ENCODE measurements around the gene GRIN2A.

Gene GRIN2A

DNA sequence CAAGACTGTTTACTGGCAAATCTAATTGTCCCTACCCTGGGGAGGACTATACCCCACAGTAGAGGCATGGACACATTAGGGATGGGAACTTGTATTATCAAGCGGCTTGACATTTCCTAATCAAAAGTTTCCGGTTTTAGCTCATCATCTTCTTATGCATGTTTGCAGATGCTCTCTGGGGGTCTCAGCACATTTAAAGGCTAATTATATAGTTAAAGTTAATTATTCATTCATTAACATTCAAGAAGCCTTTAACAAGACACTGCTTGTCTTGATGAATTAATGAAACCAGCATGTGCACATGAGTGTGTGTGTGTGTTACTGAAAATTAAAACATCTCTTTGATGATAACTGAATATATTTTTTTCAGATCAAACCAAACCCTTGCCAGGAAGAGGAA lies 377.1 kb downstream of the GRIN2A start:
- no peak for DNase-seq

DNA sequence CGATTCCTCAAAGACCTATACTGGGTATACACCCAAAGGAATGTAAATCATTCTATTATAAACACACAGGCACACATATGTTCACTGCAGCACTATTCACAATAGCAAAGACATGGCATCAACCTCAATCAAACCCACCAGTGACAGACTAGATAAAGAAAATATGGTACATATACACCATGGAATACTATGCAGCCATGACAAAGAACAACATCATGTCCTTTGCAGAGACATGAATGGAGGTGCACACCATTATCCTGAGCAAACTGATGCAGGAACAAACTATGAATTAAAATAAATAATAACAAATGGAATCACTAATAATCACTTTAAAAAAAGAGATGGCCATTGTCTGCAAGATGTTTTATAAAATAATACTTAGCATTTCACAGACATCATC lies 380.1 kb downstream of the GRIN2A start:
- DNase-seq, result no peak

DNA sequence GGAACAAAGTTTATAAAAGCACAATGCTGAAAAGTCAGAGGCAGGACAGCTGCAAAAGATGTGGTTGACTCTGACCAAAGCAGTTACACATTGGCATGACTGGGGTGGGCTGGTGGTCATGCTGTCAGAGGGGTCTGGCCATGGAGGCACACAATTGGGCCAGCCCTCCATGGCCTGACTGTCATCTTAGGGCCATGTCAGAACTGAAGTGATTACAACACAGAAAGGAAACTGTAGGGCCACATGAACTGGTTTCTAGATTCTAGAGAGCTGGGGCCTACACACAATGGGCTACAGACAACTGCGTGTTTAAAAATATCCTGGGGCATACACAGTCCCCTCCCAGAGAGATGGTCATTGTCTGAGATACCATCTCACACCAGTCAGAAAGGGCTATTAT lies 380.6 kb downstream of the GRIN2A start:
- no peak for DNase-seq

DNA sequence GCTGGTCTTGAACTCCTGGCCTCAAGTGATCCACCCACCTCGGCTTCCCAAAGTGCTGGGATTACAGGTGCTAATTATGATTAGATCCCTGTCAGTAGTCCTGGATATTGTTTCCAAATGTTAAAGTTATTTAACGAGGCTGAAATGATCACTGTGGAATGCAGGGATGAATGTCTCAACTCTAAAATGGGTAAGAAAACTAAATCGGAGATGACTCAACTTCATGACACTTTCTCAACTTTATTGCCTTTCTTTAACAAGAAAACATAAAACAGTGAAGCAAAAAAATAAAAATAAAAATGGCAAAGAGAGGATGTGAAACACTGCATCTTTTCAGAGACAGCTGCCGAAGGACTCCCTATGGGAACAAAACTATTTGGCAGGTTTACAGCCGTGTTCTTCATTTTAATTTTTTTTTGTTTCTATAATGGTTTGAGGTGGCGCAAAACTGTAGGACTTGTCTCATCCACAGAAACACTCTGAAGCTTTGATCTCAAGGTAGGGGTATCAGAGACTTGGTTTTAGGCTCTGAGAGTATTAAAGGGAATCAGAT lies 382.0 kb downstream of the GRIN2A start:
- DNase-seq, result no peak

DNA sequence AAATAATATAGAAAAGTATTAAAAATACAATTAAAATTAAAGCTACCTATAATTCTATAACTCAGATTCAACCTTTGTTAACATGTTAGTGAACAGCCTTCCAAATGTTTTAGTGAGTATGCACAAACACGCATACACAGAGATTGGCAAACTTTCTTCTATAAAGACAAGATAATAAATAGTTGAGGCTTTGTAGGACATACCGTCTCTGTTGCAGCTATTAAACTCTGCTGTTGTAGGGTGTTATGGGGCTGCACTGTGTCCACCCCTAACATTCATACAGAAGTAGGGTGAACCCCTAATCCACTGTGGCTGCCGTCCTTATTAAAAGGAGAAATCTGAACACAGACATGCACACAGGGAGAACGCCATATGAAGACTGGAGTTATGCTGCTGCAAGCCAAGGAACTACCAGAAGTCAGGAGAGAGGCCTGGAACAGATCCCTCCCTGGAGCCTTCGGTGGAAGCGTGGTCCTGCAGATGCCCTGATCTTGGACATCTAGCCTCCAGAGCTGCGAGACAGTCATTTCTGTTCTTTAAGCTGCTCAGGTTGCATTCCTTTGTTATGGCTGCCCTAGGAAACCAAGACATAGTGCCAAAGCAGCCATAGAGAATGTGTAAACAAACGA lies 383.2 kb downstream of the GRIN2A start:
- DNase-seq, result no peak

DNA sequence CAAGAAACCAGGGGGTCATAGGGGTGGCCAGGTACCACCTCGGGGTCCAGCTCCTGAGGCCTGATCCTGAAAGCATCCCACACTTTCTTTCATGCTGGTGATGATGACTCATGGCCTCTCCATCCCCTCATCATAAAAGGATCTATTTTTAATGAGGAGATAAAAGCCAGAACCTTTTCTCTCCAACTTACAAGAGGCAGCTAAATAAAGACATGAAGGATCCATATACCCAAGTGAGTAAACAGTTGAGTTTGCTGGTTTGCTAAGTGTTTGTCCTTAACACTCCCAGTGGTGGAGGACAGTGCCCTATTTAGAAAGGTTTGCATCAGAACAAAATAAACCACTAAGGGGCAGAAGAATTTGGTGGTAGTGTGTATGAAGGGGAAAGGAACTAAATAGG lies 383.8 kb downstream of the GRIN2A start:
- no peak for DNase-seq

DNA sequence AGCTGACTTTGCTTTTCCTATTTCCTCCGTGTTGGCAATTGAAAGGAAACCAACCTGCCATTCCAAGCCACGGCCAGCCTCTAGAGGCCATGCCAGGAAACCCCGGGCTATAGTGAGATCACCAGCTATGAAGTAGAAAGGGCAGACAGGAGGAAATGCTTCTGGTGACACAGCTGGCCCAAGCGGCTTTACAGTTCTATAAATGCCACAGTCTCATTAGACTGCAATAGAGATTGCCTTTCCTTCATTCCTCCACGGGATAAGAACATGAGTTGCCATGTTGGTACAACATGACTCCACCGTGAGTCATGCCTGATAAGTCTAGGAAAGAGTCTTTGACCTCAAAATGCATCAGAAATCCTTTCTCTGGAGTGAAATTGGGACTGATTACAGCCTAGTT lies 384.9 kb downstream of the GRIN2A start:
- DNase-seq, result no peak

DNA sequence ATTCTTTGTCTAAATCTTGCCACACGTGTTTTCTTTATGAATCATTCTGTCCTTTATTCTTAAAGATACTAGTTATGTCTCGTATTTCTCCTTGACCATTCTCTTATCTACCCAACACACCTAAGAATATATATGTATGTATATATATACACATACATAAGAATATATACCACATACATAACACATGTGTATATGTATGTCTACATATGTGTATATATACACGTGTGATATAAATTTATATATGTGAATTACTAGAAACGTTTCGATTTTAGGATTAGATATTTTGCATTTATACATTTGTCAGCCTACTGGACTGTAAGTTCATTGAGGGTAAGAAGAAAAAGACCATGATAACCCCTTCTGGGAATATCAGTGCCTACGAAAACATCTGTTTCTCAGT lies 388.6 kb downstream of the GRIN2A start:
- DNase-seq, result no peak

DNA sequence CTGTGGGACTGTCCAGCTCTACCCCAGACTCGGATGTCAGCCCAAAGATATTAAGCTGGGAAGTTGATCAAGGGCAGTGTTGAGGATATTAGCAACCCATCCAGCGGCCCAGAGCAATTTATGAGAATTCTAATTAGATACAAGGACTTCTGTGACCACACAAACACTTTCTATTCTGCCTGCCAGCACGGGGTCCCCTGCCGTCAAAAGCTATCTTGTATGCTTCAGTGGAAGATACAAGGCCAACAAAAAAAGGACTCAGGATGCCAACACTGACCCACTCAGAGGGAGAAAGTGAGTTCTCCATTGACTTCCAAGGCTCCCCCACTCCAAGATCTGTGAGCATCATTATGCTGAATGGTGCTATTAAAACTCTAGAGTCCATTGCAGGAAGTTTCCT lies 390.7 kb downstream of the GRIN2A start:
- DNase-seq, result no peak

DNA sequence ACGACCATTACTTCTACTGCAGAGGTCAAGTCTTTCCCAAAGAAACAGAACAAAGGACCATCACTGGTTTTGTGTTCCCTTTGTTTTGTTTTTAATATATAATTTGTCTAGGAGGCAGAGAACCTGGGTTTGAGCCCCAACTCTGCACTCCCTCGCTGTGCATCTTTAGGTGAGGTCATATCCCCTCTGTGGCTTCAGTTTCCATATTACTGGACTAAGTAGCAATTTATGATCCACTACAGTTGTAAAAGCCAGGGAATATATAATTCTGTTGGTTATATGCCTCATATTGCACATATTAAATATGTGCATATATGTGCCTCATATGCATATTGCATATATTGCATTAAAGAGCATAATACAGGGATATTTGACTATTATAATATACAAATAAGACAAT lies 392.0 kb downstream of the GRIN2A start:
- DNase-seq, result no peak

DNA sequence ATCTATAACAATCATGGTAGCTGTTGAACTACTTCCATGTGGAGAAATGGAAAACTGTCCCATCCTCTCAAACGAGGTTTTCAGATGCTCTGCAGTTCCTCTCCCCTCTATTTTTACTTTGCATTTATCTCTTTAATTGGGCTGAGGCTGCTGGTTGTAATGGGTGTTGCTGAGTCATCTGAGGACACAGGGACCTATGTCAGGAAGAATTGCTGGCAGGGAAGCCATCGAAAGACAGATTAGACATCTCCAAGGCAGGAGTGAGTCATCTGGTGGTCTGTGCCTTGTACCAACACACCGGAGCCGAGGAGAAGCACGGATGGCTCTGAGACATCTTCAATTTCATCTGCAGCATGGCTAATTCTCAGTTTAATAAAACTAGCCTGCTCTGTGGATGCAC lies 394.5 kb downstream of the GRIN2A start:
- no peak for DNase-seq

DNA sequence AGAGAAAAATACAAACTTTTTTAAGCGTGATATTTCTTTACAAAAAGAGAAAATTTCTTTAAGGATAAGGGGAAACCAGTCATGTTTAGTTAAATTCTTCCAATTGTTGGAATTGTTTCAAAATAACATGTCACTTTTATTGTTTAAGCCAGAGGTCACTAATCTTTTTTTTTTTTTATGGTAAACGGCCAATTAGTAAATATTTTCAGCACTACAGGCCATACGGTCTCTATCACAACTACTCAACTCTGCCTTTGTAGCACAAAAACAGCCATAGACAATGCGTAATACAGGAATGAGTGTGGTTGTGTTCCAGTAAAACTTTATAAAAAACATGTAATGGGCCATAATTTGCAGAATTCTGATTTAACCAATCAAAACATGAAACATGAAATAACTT lies 401.4 kb downstream of the GRIN2A start:
- no peak for DNase-seq

DNA sequence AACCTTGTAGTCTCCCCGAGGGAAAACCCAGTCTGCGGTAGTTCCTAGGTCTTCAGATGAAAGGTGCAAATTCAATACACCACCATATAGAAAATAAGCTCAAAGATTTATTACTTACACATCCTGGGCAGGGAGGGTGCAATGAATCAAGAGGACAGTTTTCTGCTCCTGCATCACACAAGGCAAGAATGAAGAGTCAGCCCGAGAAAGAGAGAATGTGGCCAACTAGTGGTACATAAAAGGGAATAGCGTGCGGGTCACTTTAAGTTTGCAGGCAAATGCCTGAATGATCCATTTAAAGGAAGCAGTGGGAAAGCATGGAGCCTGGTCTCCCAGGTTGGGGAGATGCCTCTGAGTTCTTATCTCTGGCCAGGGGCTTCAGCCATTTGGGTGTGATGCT lies 403.4 kb downstream of the GRIN2A start:
- no peak for DNase-seq

DNA sequence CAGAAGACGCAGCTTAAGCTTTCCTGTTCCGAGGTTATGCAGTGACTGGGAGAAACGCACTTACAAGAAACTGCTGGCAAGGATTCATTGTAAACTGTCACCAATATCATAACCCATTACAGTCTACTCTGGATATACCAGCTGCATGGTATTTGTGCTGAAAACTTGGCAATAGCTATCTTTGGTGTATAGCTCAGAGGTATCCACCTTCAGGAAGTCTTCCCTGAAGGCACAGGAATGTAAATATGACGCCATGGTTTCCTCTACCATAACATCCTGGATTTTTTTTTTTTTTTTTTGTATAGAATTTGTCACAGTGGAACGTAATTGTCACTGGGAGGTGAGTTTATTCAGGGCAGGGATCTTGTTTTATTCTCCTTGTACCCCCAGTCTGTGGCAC lies 406.2 kb downstream of the GRIN2A start:
- no peak for DNase-seq

DNA sequence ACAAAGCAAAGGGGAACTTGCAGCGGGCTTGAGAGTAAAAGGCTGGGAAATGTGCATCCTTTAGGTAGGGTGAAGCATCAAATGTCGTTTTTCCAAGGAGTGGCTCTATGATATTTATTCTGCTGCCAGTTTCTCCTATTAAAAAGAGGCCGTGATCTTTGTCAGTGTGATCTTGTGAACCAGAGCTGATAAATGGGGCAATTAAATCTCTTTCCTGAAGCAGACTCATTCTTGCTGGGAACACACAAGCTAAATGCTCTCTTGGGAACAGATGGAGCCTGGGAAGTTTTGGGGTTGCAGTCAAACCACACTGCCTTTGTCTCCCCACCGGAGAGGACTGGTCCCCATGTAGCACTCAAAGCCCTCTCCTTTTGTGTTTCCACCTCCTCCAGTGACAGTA lies 408.9 kb downstream of the GRIN2A start:
- no peak for DNase-seq

DNA sequence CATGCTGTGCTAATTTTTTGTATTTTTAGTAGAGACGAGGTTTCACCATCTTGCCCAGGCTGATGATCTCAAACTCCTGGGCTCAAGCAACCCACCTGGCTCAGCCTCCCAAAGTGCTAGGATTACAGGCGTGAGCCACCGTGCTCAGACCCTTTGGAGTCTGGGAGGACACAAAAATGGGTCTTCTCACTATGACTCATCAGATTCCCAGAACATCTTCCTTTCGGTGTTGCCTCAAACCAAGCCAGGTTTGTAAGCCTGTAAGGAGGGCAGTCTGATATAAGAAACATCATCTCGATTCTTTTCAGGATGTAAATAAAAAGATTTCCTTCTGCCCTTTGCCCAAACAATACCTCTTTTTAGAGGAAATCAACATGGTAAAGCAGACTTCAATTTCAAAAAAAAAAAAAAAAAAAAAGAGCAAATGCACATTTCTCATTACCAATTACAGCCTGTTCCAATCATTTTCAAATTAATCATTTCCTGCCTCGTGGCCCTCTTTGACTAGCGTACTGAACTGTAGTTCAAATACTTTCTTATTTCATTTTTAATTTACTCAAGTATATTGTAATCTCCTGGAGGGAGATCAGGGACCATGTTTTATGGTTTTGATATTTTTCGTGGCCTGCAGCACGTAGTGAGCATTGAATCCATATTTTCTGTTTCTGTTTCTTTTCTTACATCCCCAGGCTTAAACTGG lies 409.6 kb downstream of the GRIN2A start:
- no peak for DNase-seq

DNA sequence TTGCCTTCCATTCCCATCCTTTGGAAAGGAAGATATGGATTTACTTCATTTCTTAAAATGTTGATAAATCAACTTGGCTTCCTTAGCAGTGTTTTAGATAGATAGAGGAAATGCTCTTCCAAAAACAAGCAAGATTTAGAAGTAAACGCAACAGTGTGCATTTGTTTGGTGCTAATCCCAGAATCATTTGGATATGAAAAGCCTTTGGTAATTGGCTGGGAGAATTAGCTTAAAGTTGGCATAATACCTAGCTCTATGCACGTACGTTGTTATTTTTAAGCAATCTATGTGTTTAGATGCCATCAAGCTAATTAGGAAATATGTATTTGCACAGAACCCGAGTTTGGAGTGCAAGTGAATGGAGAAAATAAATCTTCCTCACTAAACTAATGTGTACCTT lies 415.3 kb downstream of the GRIN2A start:
- DNase-seq, result no peak

DNA sequence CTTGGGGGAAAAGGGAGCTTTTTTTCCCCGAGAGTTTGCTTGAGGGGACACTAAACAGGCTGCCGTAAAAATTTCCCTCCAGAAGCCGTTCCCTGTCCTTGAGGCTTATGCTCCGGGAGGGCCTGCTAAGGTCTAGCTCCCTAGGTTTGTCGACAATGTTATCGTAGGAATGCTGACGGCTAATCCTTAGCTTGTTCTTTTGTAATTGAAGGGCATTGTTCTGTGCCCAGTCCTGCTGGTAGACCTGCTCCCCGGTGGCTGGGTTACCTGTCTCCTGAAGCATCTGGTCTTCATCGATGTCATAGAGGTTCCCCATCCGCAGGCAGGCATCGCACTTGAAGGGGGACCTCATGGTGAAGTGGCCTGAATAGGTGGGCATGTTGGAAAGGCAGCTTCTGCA lies 418.7 kb downstream of the GRIN2A start:
- no peak for DNase-seq

DNA sequence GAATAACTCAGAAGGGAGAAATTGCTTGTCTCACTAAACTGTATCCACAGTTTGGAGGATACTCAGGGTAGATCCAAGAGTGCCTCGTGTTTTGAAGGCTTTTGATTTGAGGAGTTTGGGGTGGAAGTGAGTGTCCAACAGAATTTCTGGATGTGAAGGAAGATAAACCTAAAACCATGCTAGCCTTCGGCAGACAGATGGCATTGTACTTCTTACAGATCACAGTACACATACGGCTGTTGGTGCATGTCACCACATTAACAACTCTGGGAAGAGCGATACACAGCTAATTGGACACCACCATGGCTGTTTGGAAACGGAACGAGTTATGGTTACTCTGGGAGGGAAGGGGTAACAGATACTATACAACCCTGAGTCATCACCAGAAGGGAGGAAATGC lies 420.4 kb downstream of the GRIN2A start:
- no peak for DNase-seq

DNA sequence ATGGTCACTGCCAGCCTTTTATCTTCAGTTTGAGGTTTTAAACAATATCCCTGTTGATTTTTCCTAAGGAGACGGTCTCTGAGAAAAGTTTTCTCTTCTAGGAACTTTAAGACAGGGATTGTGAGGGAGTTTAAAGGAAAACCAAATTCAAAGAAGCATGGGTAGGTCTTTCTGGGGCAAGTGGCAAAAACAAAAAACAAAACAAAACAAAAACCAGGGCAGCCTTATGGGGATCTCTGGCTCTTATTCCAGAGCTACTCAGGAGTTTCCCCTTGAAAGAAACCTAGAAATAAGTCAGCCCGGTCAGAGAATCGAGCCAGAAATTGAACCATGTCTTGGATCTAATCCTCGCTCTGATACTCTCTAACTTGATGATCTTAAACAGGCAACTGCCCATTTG lies 424.5 kb downstream of the GRIN2A start:
- no peak for DNase-seq

DNA sequence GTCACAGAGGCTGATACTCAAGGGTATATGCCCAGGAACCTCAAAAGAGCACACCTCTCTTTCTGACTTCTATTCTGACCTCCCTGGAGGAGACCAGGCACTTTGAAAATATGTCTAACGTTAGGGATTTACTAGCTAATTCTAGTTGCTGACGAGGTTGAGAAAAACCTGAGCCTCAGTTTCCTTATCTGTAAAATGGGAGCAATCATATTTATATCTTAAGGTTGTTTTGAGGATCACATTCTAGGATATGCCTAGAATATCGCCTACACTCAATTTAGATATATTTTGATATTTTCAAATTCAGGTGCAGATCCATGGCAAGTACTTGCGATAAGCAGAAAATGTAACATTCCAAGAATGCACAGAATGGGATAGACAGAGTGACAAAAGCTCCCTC lies 425.8 kb downstream of the GRIN2A start:
- DNase-seq, result no peak

DNA sequence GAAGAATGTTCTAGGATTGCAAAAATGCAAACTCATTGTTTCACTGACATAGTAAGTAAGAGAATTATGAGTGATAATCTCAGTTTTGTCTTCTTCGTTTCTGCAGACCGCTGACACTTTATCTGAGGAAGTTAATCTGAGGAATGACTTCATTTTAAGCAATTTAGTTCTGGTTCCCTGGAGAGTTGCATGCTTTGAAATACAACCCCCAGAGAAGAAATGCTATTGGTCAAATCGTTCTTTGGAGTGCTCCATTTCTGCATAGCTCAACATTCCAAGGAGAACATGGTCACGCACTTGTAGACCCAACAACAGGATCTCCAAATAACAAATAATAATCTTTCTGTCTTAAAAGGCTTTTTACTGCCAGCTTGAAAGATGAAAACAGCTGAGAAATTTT lies 427.1 kb downstream of the GRIN2A start:
- no peak for DNase-seq

DNA sequence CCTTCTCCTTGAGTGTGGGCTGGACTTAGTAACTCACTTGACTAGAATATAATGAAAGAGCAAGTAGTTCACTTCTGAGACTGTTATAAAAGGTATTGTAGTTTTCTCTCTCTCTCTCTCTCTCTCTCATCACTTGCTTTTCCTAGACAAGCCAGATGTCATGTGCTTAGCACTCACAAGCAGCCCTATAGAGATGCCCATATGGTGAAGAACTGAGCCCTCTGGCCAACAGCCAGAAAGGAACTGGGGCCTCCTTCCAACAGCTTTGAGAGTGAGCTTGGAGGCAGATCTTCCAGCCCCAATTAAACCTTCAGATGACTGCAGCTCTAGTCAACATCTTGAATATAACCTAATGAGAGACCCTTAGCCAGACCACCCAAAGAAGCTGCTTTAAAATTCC lies 440.5 kb downstream of the GRIN2A start:
- no peak for DNase-seq

DNA sequence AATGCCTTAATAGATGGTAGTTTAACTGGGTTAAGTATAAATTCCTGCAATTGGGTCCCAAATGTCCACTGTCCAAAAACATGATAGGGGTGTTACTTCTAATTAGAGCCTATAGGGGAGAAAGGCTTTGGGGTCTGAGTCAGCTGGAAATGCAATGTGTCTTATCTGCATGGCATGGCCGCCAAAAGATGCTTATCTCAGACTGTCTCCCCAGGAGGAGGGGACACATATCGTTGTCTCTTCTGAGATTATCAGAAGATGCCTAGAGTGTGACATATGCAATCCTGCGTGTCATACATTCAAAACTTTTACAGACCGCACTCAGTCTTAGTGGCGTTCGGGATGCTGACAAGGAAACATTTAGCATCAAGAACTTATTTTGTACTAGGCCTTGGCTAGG lies 442.9 kb downstream of the GRIN2A start:
- DNase-seq, result no peak

DNA sequence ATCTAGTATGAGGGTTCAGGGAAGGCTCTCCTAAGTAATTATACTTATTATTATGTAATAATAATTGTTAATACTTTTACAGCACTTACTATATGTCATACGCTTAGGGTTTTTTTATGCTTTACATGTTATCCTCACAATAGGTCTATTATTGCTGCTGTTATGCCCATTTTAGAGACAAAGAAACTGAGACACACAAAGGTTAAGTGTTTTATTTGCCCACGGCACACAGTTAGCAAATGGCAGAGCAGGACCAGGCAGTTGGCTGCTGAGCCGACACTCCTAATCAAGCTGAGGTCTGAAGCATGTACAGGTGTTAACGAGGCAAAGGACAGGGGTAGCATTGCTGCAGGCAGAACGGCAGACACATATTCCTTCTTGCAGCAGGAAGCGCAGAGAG lies 443.5 kb downstream of the GRIN2A start:
- DNase-seq, result no peak
